Muscle of back (tissue), 11 donors: ENCODE measurements around the gene SMURF1. TPM values are rescaled to one million over a fixed set of nuclear protein-coding genes. Genes with fewer than 3 reads are reported as not detected.
A peak's percentile ranks its signal among the peaks of the same experiment; 100 is the strongest.
"Not testable (repeated sequence)": the region's sequence is repeated elsewhere in the genome, so short reads cannot be mapped to it uniquely, and the experiment has no call there.

Source experiments
- DNase-seq, 3 donors: peaks; one replicate each; pipeline versions ENCODE4 v3.0.0 to v3.0.0-alpha.2; 2013
- polyA plus RNA-seq, 10 donors: library from polyadenylated mRNA; unstranded; fragments of 120-200 nt; gene quantifications; one replicate each; pipeline ENCODE4 v1.2.1, GENCODE V29; 2013; ENCODE audit not compliant: insufficient read length in 10 of 10

Gene SMURF1
- polyA plus RNA-seq, 10 donors, result 8.4 to 13.1 (median 8.9) TPM

GRCh38 chr7:99061001-99061776 is 82.7 kb downstream of the SMURF1 start:
- no peak for DNase-seq

- no peak for DNase-seq
Observed at GRCh38 chr7:99054781-99055180, 89.1 kb downstream of the SMURF1 start.

DNA sequence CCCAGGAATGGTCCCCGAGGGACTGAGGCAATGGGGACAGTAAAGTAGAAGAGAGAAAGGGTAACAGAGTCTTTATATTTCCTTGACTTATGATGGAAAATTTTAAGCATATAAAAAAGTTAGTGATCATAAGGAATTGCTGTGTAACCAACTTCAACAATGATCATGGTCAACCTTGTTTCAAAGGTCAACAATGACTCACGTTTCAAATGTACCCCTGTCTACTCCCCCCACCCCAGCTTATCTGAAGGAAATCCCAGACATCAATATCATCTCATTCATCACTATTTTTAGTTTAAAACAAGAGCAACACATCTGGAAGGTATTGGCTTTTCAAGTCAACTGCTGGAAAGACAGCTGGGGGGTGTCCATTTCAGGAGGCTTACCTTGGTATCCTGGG is 92.9 kb downstream of the SMURF1 start:
- DNase-seq, result no peak

- DNase-seq, result no peak
Observed at GRCh38 chr7:99047526-99048077, 96.3 kb downstream of the SMURF1 start.

GRCh38 chr7:99046722-99047121 is 97.2 kb downstream of the SMURF1 start:
- DNase-seq, result no peak

- DNase-seq, result not testable (repeated sequence)
Observed at GRCh38 chr7:99046262-99046661, 97.6 kb downstream of the SMURF1 start.

GRCh38 chr7:99044858-99045257 is 99.0 kb downstream of the SMURF1 start:
- not testable (repeated sequence) for DNase-seq

GRCh38 chr7:99042957-99043356 is 101.0 kb downstream of the SMURF1 start:
- DNase-seq, result no peak

- no peak for DNase-seq
Observed at GRCh38 chr7:99041526-99041925, 102.4 kb downstream of the SMURF1 start.

GRCh38 chr7:99040104-99040958 is 103.6 kb downstream of the SMURF1 start:
- peak; percentile 84 to 89 (median 87) for DNase-seq

DNA sequence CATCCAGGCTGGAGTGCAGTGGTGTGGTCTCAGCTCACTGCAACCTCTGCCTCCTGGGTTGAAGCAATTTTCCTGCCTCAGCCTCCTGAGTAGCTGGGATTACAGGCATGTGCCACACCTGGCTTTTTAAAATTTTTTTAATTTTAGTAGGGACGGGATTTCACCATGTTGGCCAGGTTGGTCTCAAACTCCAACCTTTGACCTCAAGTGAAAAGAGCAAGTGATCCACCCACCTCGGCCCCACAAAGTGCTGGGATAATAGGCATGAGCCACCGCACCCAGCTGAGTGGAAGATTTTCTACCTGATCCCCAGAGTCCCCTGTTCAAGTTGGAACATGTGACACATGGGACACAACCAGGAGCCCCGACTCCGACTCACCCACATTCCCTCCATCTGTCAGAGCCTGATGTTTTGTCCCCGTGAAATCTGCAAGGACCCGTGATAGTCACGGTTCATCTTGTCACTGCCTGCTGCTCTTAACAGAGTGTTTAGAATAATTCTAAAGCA is 104.5 kb downstream of the SMURF1 start:
- no peak for DNase-seq

GRCh38 chr7:99038086-99038855 is 105.6 kb downstream of the SMURF1 start:
- DNase-seq, result no peak

DNA sequence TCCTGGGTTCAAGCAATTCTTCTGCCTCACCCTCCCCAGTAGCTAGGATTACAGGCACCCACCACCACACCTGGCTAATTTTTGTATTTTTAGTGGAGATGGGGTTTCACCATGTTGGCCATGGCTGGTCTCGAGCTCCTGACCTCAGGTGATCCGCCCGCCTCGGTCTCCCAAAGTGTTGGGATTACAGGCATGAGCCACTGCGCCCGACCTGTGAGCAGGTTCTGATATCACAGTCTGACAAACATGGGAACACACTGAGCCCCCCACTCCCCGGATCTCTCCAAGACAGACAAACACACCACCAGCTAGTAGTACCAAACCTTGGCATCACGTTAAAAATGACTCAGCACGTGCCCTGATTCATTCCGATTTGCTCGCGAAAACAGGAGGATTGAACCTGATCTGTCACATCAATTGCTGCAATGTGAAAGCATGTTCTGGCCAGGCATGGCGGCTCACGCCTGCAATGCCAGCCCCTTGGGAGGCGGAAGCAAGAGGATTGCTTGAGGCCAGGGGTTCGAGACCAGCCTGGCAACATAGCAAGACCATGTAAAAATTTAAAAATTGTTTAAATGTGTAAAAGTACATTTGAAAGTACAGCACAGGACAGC is 106.5 kb downstream of the SMURF1 start:
- DNase-seq, result no peak

DNA sequence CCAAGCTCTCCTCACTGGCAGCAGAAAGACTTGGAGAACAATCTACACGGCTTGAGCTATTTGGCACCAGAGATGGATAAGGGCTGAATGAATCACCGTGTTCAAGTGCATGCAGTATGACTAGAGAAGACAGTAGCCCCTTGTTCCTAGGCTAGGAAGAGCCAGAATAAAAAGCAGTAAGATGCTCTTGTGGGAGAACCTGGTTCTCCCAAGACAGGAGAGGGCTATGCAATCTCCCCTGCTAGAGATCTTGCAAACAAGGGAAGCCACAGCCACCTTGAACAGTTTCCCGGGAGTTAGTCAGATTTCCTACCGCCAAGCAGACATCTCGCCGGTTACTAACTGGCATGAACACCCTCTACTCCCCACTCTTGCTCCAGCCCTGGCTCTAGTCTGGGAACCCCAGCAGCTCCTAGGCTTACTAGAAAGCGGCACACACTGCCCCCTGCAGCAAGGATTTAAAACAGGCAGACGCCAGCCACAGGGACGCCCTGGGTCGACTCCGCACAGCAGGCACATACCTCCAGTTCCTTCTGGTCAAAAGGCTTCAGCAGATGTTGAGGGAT is 107.3 kb downstream of the SMURF1 start:
- peak in 1 of 3 donors; percentile 41 for DNase-seq

- no peak for DNase-seq
Observed at GRCh38 chr7:99035723-99036545, 108.0 kb downstream of the SMURF1 start.

DNA sequence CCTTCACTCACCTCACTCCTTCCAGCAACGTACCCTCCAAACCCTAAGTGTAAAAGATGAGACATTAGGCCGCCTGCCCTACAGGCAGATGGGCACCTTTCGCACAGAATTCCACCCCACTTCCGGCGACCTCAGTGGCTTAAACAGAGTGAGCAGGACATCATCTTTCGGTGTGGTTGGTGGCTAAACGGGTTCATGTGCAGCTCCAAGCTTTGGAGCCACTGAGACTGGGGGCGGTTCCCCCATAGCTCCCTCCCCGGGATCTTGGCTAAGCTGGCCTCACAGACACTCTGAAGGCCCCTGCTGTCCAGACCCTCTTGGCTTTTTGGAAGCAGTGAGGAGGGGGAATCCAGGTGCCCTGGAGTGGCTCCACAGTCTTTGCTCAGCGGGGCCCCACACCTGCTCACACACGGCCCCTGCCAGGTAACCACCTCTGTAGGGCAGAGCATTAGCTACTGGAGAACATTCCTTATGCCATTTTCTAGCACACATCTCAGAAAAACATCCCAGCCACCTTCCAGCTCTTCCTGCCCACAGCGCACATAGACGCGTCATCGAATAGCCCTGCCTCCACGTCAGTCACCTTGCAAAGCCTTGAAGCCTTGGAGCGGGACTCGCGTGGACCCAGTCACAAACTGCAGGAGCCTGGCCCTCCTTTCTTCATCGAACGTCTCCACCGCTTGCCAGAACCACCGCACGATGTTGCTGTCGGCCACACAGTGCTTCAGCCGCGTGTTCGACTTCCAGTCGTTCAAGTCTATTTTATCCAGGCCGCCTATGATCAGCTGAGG is 108.8 kb downstream of the SMURF1 start:
- no peak for DNase-seq

- no peak for DNase-seq
Observed at GRCh38 chr7:99033765-99034164, 110.1 kb downstream of the SMURF1 start.

- no peak for DNase-seq
Observed at GRCh38 chr7:99032928-99033327, 111.0 kb downstream of the SMURF1 start.

GRCh38 chr7:99031496-99031895 is 112.4 kb downstream of the SMURF1 start:
- no peak for DNase-seq
